IPS-18a (cell line): ENCODE measurements around the gene PSMD7.

ENCODE experiments used
- H3K27ac ChIP-seq: one replicate; pipeline ENCODE4 v1.5.1; 2013; ENCODE audit warnings: low read length
- H3K27me3 ChIP-seq: one replicate; pipeline ENCODE4 v1.6.1; 2013; ENCODE audit warnings: mild to moderate bottlenecking, low read length; ENCODE audit not compliant: control insufficient read depth, insufficient read depth
- H3K36me3 ChIP-seq: one replicate; pipeline ENCODE4 v1.6.1; 2013; ENCODE audit warnings: low read depth, low read length; ENCODE audit not compliant: control insufficient read depth
- H3K4me1 ChIP-seq: one replicate; pipeline ENCODE4 v1.6.1; 2013; ENCODE audit warnings: low read depth, low read length; ENCODE audit not compliant: control insufficient read depth
- H3K4me3 ChIP-seq: one replicate; pipeline ENCODE4 v1.5.1; 2013; ENCODE audit warnings: low read length
- H3K9ac ChIP-seq: one replicate; pipeline ENCODE4 v1.6.1; 2013; ENCODE audit warnings: mild to moderate bottlenecking, low read length, moderate library complexity
- H3K9me3 ChIP-seq: one replicate; pipeline ENCODE4 v1.6.1; 2013; ENCODE audit warnings: low read depth, low read length; ENCODE audit not compliant: control insufficient read depth

Gene PSMD7

GRCh38 chr16:74275711-74276110, 20.9 kb upstream of the PSMD7 start:
- Histone ChIP-seq H3K9ac (peak overlapping the region; percentile 10), H3K9me3 (no peaks in the 10 kb centered on the region), H3K4me1 (peaks cover 18% of the 10 kb centered on the region), H3K36me3 (no peaks in the 10 kb centered on the region), H3K27me3 (no peaks in the 10 kb centered on the region), H3K4me3 (peak overlapping the region; percentile 27), H3K27ac (no peak overlapping the region)

GRCh38 chr16:74277974-74278373, 18.6 kb upstream of the PSMD7 start:
- H3K4me1 ChIP-seq: peaks cover 23% of the 10 kb centered on the region
- H3K4me3 ChIP-seq: no peak overlapping the region
- no peak overlapping the region for H3K27ac ChIP-seq
- no peaks in the 10 kb centered on the region for H3K36me3 ChIP-seq
- H3K9ac ChIP-seq: no peak overlapping the region
- no peaks in the 10 kb centered on the region for H3K27me3 ChIP-seq
- no peaks in the 10 kb centered on the region for H3K9me3 ChIP-seq

GRCh38 chr16:74279266-74279665, 17.3 kb upstream of the PSMD7 start:
- Histone ChIP-seq H3K27me3 (no peaks in the 10 kb centered on the region), H3K27ac (no peak overlapping the region), H3K9ac (no peak overlapping the region), H3K9me3 (no peaks in the 10 kb centered on the region), H3K36me3 (no peaks in the 10 kb centered on the region), H3K4me3 (no peak overlapping the region), H3K4me1 (peaks cover 23% of the 10 kb centered on the region)

GRCh38 chr16:74279805-74280204, 16.8 kb upstream of the PSMD7 start:
- Histone ChIP-seq H3K9me3 (no peaks in the 10 kb centered on the region), H3K27me3 (no peaks in the 10 kb centered on the region), H3K4me1 (peaks cover 23% of the 10 kb centered on the region), H3K4me3 (no peak overlapping the region), H3K9ac (no peak overlapping the region), H3K27ac (no peak overlapping the region), H3K36me3 (no peaks in the 10 kb centered on the region)

GRCh38 chr16:74280448-74280847, 16.2 kb upstream of the PSMD7 start:
- Histone ChIP-seq H3K4me1 (peaks cover 19% of the 10 kb centered on the region), H3K27me3 (no peaks in the 10 kb centered on the region), H3K36me3 (no peaks in the 10 kb centered on the region), H3K4me3 (no peak overlapping the region), H3K9ac (no peak overlapping the region), H3K27ac (no peak overlapping the region), H3K9me3 (no peaks in the 10 kb centered on the region)

GRCh38 chr16:74281300-74281699, 15.3 kb upstream of the PSMD7 start:
- Histone ChIP-seq H3K9me3 (no peaks in the 10 kb centered on the region), H3K36me3 (no peaks in the 10 kb centered on the region), H3K9ac (no peak overlapping the region), H3K27ac (no peak overlapping the region), H3K4me1 (peaks cover 10% of the 10 kb centered on the region), H3K4me3 (no peak overlapping the region), H3K27me3 (no peaks in the 10 kb centered on the region)

- H3K27ac ChIP-seq: no peak overlapping the region
- no peaks in the 10 kb centered on the region for H3K36me3 ChIP-seq
- H3K9ac ChIP-seq: no peak overlapping the region
- H3K4me1 ChIP-seq: peaks cover 5% of the 10 kb centered on the region
- H3K9me3 ChIP-seq: no peaks in the 10 kb centered on the region
- no peaks in the 10 kb centered on the region for H3K27me3 ChIP-seq
- H3K4me3 ChIP-seq: no peak overlapping the region
Measured at GRCh38 chr16:74283716-74284115, 12.9 kb upstream of the PSMD7 start.

GRCh38 chr16:74288065-74288464, 8.5 kb upstream of the PSMD7 start:
- Histone ChIP-seq H3K4me3 (no peak overlapping the region), H3K4me1 (no peaks in the 10 kb centered on the region), H3K9me3 (no peaks in the 10 kb centered on the region)

GRCh38 chr16:74290356-74290755, 6.3 kb upstream of the PSMD7 start:
- H3K27ac ChIP-seq: no peak overlapping the region
- H3K4me1 ChIP-seq: no peaks in the 10 kb centered on the region
- H3K36me3 ChIP-seq: no peaks in the 10 kb centered on the region
- no peak overlapping the region for H3K4me3 ChIP-seq
- H3K27me3 ChIP-seq: no peaks in the 10 kb centered on the region
- H3K9me3 ChIP-seq: no peaks in the 10 kb centered on the region
- H3K9ac ChIP-seq: no peak overlapping the region

More at GRCh38 chr16:74288065-74288464, 8.5 kb upstream of the PSMD7 start:
- Histone ChIP-seq H3K27ac (no peak overlapping the region), H3K27me3 (no peaks in the 10 kb centered on the region), H3K9ac (no peak overlapping the region), H3K36me3 (no peaks in the 10 kb centered on the region)

GRCh38 chr16:74291176-74291575, 5.4 kb upstream of the PSMD7 start:
- H3K4me1 ChIP-seq: no peaks in the 10 kb centered on the region
- no peaks in the 10 kb centered on the region for H3K36me3 ChIP-seq
- H3K9ac ChIP-seq: no peak overlapping the region
- H3K9me3 ChIP-seq: no peaks in the 10 kb centered on the region
- H3K27me3 ChIP-seq: no peaks in the 10 kb centered on the region
- no peak overlapping the region for H3K27ac ChIP-seq
- H3K4me3 ChIP-seq: no peak overlapping the region

- Histone ChIP-seq H3K4me1 (no peaks in the 10 kb centered on the region), H3K9me3 (no peaks in the 10 kb centered on the region), H3K27me3 (no peaks in the 10 kb centered on the region), H3K36me3 (no peaks in the 10 kb centered on the region), H3K9ac (no peak overlapping the region), H3K4me3 (no peak overlapping the region), H3K27ac (no peak overlapping the region)
Measured at GRCh38 chr16:74291577-74292208, 4.9 kb upstream of the PSMD7 start.

- H3K4me3 ChIP-seq: peak overlapping the region; percentile 94
- peak overlapping the region; percentile 96 for H3K9ac ChIP-seq
- H3K27ac ChIP-seq: peak overlapping the region; percentile 28
- H3K9me3 ChIP-seq: no peaks in the 10 kb centered on the region
- H3K27me3 ChIP-seq: no peaks in the 10 kb centered on the region
- H3K36me3 ChIP-seq: peaks cover 22% of the 10 kb centered on the region
- H3K4me1 ChIP-seq: no peaks in the 10 kb centered on the region
Measured at GRCh38 chr16:74296104-74296431, 546 bp upstream of the PSMD7 start.
